ENCODE data around the gene DOK4. TPM values are rescaled to one million over a fixed set of nuclear protein-coding genes. Genes with fewer than 3 reads are reported as not detected.
A peak's percentile ranks its signal among the peaks of the same experiment; 100 is the strongest.

The DOK4 gene
- total RNA-seq, 3 donors from 2014 or later, result 1.1 to 2.6 (median 1.6) TPM

- Mint-ChIP-seq H3K27me3 (ENCODE audit: low read depth) (no peaks in the 10 kb centered on the region), H3K4me1 (ENCODE audit: low read depth) (peaks cover 40% of the 10 kb centered on the region), H3K9me3 (no peaks in the 10 kb centered on the region), H3K36me3 (ENCODE audit: insufficient read depth) (no peaks in the 10 kb centered on the region), H3K4me3 (no peak overlapping the region)
- ATAC-seq, result no peak
- no peak for DNase-seq
Measured at GRCh38 chr16:57528499-57529390, 42.5 kb upstream of the DOK4 start.

DNA sequence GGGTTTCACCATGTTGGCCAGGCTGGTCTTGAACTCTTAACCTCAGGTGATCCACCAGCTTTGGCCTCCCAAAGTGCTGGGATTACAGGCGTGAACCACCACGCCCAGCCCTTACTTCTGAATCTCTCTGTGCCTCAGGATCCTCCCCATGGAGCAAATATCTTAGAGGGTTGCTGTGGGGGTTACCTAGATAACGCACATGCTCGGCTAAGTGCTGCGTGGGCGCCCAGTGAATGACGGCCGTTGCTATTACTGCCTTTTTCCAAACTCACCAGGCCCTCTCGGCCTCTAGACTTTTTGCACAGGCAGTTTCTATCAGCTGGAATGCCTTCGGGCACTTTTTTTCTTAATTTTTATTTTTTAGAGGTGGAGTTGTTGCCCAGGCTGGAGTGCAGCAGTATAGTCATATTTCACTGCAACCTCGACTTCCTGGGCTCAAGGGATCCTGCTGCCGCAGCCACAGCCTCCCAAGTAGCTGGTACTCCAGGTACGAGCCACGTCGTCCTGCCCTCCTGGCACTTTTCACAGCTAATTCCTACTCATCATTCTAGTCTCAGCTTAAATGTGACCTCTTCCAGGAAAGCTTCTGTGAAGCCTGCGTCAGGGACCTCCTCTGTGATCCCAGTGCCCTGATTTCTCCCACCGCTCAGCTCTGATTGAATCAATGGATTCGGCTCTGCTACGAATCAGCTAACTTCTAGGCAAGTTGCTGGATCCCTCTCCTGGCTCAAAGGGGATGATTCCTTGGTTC is 41.5 kb upstream of the DOK4 start:
- Mint-ChIP-seq H3K9me3 (no peaks in the 10 kb centered on the region), H3K27me3 (ENCODE audit: low read depth) (no peaks in the 10 kb centered on the region), H3K36me3 (ENCODE audit: insufficient read depth) (no peaks in the 10 kb centered on the region), H3K4me1 (ENCODE audit: low read depth) (peaks cover 36% of the 10 kb centered on the region), H3K4me3 (no peak overlapping the region)
- no peak for DNase-seq
- no peak for ATAC-seq

DNA sequence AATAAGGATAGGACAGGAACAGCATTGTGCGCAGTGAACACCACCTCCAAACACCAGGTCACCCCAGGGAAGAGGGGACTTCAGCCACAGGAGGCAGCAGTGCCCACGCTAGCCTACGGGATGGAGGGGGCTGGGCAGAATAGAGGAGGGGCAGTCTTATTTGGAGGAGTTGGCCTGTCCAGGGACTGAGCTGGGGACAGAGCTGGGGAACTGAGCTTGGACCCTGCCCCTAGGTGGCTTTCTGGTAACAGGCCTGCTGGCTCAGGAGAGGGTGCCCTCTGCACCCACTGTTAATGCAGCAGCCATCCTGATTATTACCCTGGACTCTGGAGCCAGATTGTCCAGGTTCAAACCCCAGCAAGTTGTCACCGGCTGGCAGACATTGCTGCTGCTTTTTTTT is 40.7 kb upstream of the DOK4 start:
- ATAC-seq (no peak), DNase-seq (no peak)
- no peaks in the 10 kb centered on the region for H3K27me3 Mint-ChIP-seq (ENCODE audit: low read depth)
- no peak overlapping the region for H3K4me3 Mint-ChIP-seq
- peaks cover 31% of the 10 kb centered on the region for H3K4me1 Mint-ChIP-seq (ENCODE audit: low read depth)
- H3K9me3 Mint-ChIP-seq, result no peaks in the 10 kb centered on the region
- H3K36me3 Mint-ChIP-seq (ENCODE audit: insufficient read depth), result no peaks in the 10 kb centered on the region

DNA sequence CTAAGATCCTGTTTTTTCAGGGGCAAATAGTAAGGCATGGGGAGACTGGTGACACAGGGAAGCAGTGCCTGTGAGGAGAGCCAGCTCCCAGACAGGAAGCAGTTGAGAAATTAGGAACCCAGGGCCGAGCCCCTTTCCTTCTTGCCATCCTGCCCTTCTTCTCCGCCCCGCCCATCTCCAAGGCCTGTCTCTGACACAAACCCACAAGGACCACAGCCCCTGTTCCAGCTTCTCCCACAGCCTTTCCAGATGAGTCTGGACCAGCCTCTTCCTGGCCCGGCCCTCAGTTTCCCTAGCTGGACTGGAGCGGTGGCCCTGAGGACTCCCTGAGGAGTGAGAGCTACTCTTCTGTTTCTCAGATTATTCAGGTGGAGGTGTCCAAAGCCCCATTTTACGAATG is 40.2 kb upstream of the DOK4 start:
- ATAC-seq (no peak), DNase-seq (no peak)
- no peaks in the 10 kb centered on the region for H3K9me3 Mint-ChIP-seq
- peaks cover 26% of the 10 kb centered on the region for H3K4me1 Mint-ChIP-seq (ENCODE audit: low read depth)
- no peak overlapping the region for H3K4me3 Mint-ChIP-seq
- no peaks in the 10 kb centered on the region for H3K27me3 Mint-ChIP-seq (ENCODE audit: low read depth)
- no peaks in the 10 kb centered on the region for H3K36me3 Mint-ChIP-seq (ENCODE audit: insufficient read depth)

GRCh38 chr16:57525761-57526160 is 39.5 kb upstream of the DOK4 start:
- Mint-ChIP-seq H3K4me1 (ENCODE audit: low read depth) (peaks cover 18% of the 10 kb centered on the region), H3K4me3 (no peak overlapping the region), H3K9me3 (no peaks in the 10 kb centered on the region), H3K27me3 (ENCODE audit: low read depth) (no peaks in the 10 kb centered on the region), H3K36me3 (ENCODE audit: insufficient read depth) (no peaks in the 10 kb centered on the region)
- DNase-seq, result no peak
- ATAC-seq, result no peak

- DNase-seq (no peak), ATAC-seq (no peak)
- no peaks in the 10 kb centered on the region for H3K27me3 Mint-ChIP-seq (ENCODE audit: low read depth)
- H3K36me3 Mint-ChIP-seq (ENCODE audit: insufficient read depth), result peaks cover 3% of the 10 kb centered on the region
- H3K4me1 Mint-ChIP-seq (ENCODE audit: low read depth), result peaks cover 7% of the 10 kb centered on the region
- no peak overlapping the region for H3K4me3 Mint-ChIP-seq
- no peaks in the 10 kb centered on the region for H3K9me3 Mint-ChIP-seq
Measured at GRCh38 chr16:57522960-57523359, 36.7 kb upstream of the DOK4 start.

DNA sequence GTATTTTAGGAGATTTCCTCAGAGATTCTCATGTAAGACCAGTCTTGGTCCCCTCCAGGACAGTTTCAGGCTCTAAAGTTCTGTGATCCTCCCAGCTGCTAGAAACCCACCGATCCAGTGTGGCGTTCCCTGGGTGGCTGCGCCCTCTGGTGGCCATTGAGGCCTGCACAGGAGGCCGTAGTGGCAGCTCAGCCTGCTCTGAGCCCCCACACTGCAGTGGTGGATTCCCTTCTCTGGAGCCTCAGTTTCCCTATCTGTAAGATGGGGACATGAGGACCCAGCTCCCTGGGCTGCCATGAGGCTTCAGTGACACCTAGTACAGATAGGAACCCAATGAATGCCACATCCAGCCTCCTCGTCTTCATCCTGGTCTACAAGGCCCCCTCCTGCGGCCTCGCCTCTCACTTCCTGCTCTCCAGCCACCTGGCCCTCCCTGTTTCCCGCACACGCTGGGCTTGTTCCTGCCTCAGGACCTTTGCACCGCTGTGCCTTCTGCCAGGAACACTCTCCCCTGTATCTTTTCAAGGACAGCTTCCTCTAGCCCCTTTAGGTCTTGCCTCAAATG is 33.6 kb upstream of the DOK4 start:
- ATAC-seq (peak; percentile 97 to 98), DNase-seq (peak; percentile 80)
- Mint-ChIP-seq H3K4me1 (ENCODE audit: low read depth) (peaks cover 7% of the 10 kb centered on the region), H3K36me3 (ENCODE audit: insufficient read depth) (peaks cover 7% of the 10 kb centered on the region), H3K9me3 (no peaks in the 10 kb centered on the region), H3K27me3 (ENCODE audit: low read depth) (no peaks in the 10 kb centered on the region), H3K4me3 (no peak overlapping the region)

DNA sequence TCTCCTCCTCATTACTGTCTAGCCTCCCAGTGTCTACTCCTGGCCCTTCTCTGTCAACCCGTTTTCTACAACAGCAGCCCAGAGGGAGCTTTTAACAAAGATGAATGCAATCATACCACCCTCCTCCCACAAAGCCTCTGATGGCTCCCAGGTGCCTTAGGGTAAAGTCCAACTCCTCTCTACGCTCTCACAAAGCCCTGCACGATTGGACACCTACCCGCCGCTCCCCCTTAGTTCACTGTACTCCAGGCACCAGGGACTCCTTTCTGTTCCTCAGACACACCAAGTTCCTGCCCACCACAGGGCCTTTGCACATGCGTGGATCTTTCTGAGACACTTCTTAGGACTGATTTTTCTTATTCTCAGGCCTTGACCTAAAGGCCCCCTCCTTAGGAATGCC is 32.6 kb upstream of the DOK4 start:
- Mint-ChIP-seq H3K27me3 (ENCODE audit: low read depth) (no peaks in the 10 kb centered on the region), H3K4me3 (no peak overlapping the region), H3K36me3 (ENCODE audit: insufficient read depth) (peaks cover 7% of the 10 kb centered on the region), H3K4me1 (ENCODE audit: low read depth) (peaks cover 7% of the 10 kb centered on the region), H3K9me3 (no peaks in the 10 kb centered on the region)
- DNase-seq, result no peak
- ATAC-seq, result no peak

- H3K4me3 Mint-ChIP-seq, result no peak overlapping the region
- no peaks in the 10 kb centered on the region for H3K27me3 Mint-ChIP-seq (ENCODE audit: low read depth)
- peaks cover 7% of the 10 kb centered on the region for H3K4me1 Mint-ChIP-seq (ENCODE audit: low read depth)
- ATAC-seq (no peak), DNase-seq (no peak)
- H3K9me3 Mint-ChIP-seq, result no peaks in the 10 kb centered on the region
- peaks cover 7% of the 10 kb centered on the region for H3K36me3 Mint-ChIP-seq (ENCODE audit: insufficient read depth)
Measured at GRCh38 chr16:57518520-57518919, 32.2 kb upstream of the DOK4 start.

DNA sequence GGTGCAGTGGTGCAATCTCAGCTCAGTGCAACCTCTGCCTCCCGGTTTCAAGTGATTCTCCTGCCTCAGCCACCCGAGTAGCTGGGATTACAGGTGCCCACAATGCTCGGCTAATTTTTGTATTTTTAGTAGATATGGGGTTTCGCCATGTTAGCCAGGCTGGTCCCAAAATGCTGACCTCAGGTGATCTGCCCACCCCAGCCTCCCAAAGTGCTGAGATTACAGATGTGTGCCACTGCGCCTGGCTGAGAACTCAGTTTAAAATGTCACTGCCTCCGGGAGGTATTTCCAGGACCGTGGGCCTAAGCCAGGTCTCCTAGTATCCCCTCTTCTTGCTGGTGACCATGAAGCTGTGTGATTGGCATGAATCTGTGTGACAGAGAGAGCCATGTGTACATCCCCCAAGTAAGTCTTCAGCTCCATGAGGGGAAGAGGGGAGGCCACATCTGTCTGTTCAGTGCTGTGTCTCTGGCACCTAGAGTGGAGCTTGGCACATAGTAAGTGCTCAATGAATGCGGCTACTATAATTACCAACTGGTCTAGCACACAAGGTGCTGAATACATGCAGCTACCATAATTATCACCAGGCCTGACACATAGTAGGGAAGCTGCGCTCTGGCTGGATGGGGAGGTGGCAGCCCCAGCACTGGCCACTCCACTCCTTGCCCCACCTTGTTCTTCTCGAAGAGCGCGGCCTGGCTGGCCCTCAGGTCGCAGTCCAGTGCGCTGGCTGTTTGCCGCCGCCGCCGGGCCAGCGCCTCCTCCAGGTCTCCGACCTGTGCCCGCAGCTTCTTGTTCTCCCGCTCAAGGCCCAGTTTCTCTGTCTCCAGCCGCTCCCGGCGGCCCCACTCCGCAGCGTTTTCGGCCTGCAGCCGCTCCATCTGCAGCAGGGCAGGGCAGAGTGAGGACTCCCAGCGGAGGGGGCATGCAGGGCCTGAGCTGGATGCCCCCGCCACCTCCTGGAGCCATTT is 31.4 kb upstream of the DOK4 start:
- DNase-seq (no peak), ATAC-seq (no peak)
- Mint-ChIP-seq H3K27me3 (ENCODE audit: low read depth) (no peaks in the 10 kb centered on the region), H3K9me3 (no peaks in the 10 kb centered on the region), H3K4me1 (ENCODE audit: low read depth) (peaks cover 3% of the 10 kb centered on the region), H3K4me3 (no peak overlapping the region), H3K36me3 (ENCODE audit: insufficient read depth) (peaks cover 7% of the 10 kb centered on the region)

DNA sequence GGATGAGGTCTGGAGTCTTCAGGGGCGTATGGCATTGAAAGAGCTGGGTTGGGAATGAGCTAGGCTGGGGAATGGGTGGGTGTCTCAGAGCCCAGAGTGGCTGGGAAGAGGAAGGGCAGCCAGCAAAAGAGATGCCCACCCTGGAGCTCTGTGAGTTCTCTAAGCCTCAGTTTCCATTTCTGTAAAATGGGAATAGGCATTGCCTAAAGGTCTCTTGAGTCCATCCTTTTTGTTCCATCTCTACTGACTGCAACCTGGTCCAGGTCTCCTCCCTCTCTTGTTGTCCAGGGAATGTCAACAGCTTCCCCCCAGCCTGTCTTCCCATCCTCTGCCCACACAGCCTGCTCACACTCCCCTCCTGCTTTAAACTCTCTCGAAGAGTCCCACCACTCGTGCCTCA is 30.5 kb upstream of the DOK4 start:
- H3K36me3 Mint-ChIP-seq (ENCODE audit: insufficient read depth), result peaks cover 7% of the 10 kb centered on the region
- H3K4me1 Mint-ChIP-seq (ENCODE audit: low read depth), result peaks cover 3% of the 10 kb centered on the region
- ATAC-seq, result no peak
- no peaks in the 10 kb centered on the region for H3K27me3 Mint-ChIP-seq (ENCODE audit: low read depth)
- DNase-seq, result no peak
- no peak overlapping the region for H3K4me3 Mint-ChIP-seq
- no peaks in the 10 kb centered on the region for H3K9me3 Mint-ChIP-seq

DNA sequence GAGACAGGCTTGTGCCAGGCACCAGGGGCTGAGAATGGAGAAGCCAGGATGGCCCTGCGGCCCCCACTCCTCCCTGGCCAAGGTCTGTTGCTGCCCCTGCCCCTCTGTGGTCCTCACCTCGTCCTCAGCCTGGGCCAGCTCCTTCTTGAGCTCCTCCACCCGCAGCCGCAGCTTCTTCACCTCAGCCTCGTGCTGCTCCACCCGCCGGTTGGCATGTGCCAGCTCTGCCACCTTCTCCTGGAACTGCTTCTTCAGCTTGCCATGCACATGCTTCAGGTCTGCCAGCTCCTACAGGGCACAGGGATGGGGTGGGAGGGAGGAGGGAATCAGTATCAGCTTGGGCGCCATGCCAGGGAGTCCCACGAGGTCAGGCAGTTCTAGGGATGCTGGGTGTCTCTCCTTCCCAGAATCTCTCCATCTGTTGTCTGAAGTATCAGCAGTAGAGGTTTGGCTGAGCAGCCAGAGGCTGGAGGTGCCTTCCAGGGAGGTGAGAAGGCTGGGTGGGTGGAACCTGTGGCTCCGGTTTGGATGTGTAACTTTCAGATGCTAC is 30.0 kb upstream of the DOK4 start:
- DNase-seq, result no peak
- H3K4me3 Mint-ChIP-seq, result no peak overlapping the region
- H3K27me3 Mint-ChIP-seq (ENCODE audit: low read depth), result no peaks in the 10 kb centered on the region
- H3K9me3 Mint-ChIP-seq, result no peaks in the 10 kb centered on the region
- peaks cover 7% of the 10 kb centered on the region for H3K36me3 Mint-ChIP-seq (ENCODE audit: insufficient read depth)
- ATAC-seq, result no peak
- peaks cover 3% of the 10 kb centered on the region for H3K4me1 Mint-ChIP-seq (ENCODE audit: low read depth)

DNA sequence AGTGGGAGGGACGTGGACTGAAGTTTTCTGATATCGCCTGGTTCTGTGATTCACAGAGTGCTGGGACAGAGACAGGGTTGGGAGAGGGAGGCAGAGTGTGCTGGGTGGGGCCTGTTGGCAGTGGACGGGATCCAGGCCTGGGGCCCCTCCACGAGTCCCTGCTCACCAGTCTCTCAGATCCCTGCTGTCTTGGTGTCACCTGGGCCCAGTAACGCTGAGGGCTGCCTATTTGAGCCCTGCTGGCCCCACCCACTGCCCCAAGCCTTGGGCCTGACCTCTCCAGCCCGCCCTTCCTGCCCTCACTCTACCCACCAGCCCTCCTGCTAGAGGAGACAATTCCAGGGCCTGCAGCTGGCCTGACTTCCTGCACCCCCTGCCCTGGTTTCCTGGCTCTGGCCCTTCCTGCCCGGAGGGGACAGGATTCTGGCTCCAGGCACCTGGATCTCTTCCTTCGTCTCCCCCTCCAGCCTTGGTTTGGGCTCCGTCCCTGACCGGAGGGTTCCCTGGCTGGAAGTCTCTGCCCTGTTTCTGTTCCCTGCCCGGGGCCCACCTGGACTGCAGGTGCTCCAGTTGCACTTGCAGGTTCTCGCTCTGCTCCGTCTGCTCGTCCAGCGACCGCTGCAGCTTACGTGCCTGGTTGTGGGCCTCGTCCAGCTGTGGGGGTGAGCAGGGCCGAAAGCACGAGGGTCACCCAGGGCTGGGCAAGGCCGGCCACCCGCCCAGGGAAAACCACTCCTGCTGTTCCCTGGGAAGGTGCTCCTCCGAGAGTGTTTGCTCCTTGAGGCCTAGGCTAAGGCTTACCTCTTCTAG is 28.7 kb upstream of the DOK4 start:
- DNase-seq (no peak), ATAC-seq (no peak)
- Mint-ChIP-seq H3K4me3 (no peak overlapping the region), H3K36me3 (ENCODE audit: insufficient read depth) (peaks cover 7% of the 10 kb centered on the region), H3K9me3 (no peaks in the 10 kb centered on the region), H3K27me3 (ENCODE audit: low read depth) (no peaks in the 10 kb centered on the region), H3K4me1 (ENCODE audit: low read depth) (peaks cover under 1% of the 10 kb centered on the region)
